Liver (tissue), 9 donors: ENCODE measurements around the gene TAC3. TPM values are rescaled to one million over a fixed set of nuclear protein-coding genes. Genes with fewer than 3 reads are reported as not detected.

Source experiments
- DNase-seq: peaks from one replicate; pipeline ENCODE4 v3.0.0-alpha.2; 2017; ENCODE audit warnings: low spot score
- H3K27ac ChIP-seq, 2 donors: one replicate each; pipeline ENCODE4 v1.7.0; 2013; ENCODE audit warnings: inconsistent platforms in 2 of 2, low read length in 2 of 2, control low read depth in 1 of 2, low read depth in 1 of 2, mild to moderate bottlenecking in 1 of 2
- H3K27me3 ChIP-seq, 4 donors: one replicate each; pipeline versions ENCODE4 v1.6.1 to v1.7.0; 2013; ENCODE audit warnings: low read length in 3 of 4, inconsistent platforms in 1 of 4, mild to moderate bottlenecking in 1 of 4, moderate library complexity in 1 of 4; ENCODE audit not compliant: control insufficient read depth in 4 of 4, insufficient read depth in 4 of 4
- H3K36me3 ChIP-seq, 4 donors: one replicate each; pipeline versions ENCODE4 v1.6.1 to v1.7.0; 2013; ENCODE audit warnings: low read length in 3 of 4, mild to moderate bottlenecking in 3 of 4, low read depth in 1 of 4, moderate library complexity in 1 of 4; ENCODE audit not compliant: control insufficient read depth in 4 of 4, insufficient read depth in 3 of 4
- H3K4me1 ChIP-seq, 4 donors: one replicate each; pipeline versions ENCODE4 v1.6.1 to v1.7.0; 2013; ENCODE audit warnings: low read length in 3 of 4, mild to moderate bottlenecking in 3 of 4, moderate library complexity in 1 of 4; ENCODE audit not compliant: control insufficient read depth in 4 of 4, insufficient read depth in 4 of 4
- H3K4me3 ChIP-seq, 3 donors: one replicate each; pipeline versions ENCODE4 v1.6.1 to v1.7.0; 2013; ENCODE audit warnings: low read length in 3 of 3, control low read depth in 1 of 3, low read depth in 1 of 3, mild to moderate bottlenecking in 1 of 3
- H3K9ac ChIP-seq, 2 donors: one replicate each; pipeline ENCODE4 v1.7.0; 2013; ENCODE audit warnings: low read length in 2 of 2, mild to moderate bottlenecking in 2 of 2, moderate library complexity in 2 of 2, control low read depth in 1 of 2, low read depth in 1 of 2
- H3K9me3 ChIP-seq, 4 donors: one replicate each; pipeline versions ENCODE4 v1.6.1 to v1.7.0; 2013; ENCODE audit warnings: low read length in 3 of 4; ENCODE audit not compliant: control insufficient read depth in 4 of 4
- ATF3 ChIP-seq: IDR thresholded peaks from 2 replicates; pipeline ENCODE4 v1.6.1; 2016; ENCODE audit warnings: antibody characterized with exemption
- EGR1 ChIP-seq, 2 donors: IDR thresholded peaks; 2 replicates each; pipeline ENCODE4 v1.6.1; 2016 to 2018; ENCODE audit warnings: antibody characterized with exemption in 2 of 2, low read depth in 2 of 2
- FOXA1 ChIP-seq: IDR thresholded peaks from 2 replicates; pipeline ENCODE4 v1.6.1; 2016; ENCODE audit warnings: antibody characterized with exemption
- FOXA2 ChIP-seq: IDR thresholded peaks from 2 replicates; pipeline ENCODE4 v1.6.1; 2016; ENCODE audit warnings: antibody characterized with exemption
- GABPA ChIP-seq, 2 donors: IDR thresholded peaks in 1 of 2; conservative IDR thresholded peaks in 1 of 2; 2 replicates each; pipeline ENCODE4 v1.6.1; 2016; ENCODE audit warnings: antibody characterized with exemption in 2 of 2, mild to moderate bottlenecking in 1 of 2, moderate library complexity in 1 of 2
- HNF4A ChIP-seq, 2 donors: conservative IDR thresholded peaks; 2 replicates each; pipeline ENCODE4 v1.6.1; 2016; ENCODE audit warnings: antibody characterized with exemption in 2 of 2, mild to moderate bottlenecking in 2 of 2
- HNF4G ChIP-seq: IDR thresholded peaks from 2 replicates; pipeline ENCODE4 v1.6.1; 2016; ENCODE audit warnings: antibody characterized with exemption
- JUND ChIP-seq, 2 donors: IDR thresholded peaks; 2 replicates each; pipeline ENCODE4 v1.6.1; 2016; ENCODE audit warnings: antibody characterized with exemption in 2 of 2
- MAX ChIP-seq: IDR thresholded peaks from 2 replicates; pipeline ENCODE4 v1.6.1; 2016; ENCODE audit warnings: antibody characterized with exemption
- NR2F2 ChIP-seq: IDR thresholded peaks from 2 replicates; pipeline ENCODE4 v1.6.1; 2016; ENCODE audit warnings: antibody characterized with exemption
- RAD21 ChIP-seq, 2 donors: IDR thresholded peaks; 2 replicates each; pipeline ENCODE4 v1.6.1; 2016; ENCODE audit warnings: antibody characterized with exemption in 2 of 2, mild to moderate bottlenecking in 2 of 2
- REST ChIP-seq: IDR thresholded peaks from 2 replicates; pipeline ENCODE4 v1.6.1; 2016; ENCODE audit warnings: antibody characterized with exemption, mild to moderate bottlenecking
- RXRA ChIP-seq, 2 donors: IDR thresholded peaks; 2 replicates each; pipeline ENCODE4 v1.6.1; 2017 to 2018; ENCODE audit warnings: antibody characterized with exemption in 2 of 2, mild to moderate bottlenecking in 1 of 2
- SP1 ChIP-seq: IDR thresholded peaks from 2 replicates; pipeline ENCODE4 v1.6.1; 2018; ENCODE audit warnings: antibody characterized with exemption, mild to moderate bottlenecking
- TAF1 ChIP-seq: conservative IDR thresholded peaks from 2 replicates; pipeline ENCODE4 v1.6.1; 2016; ENCODE audit warnings: antibody characterized with exemption, mild to moderate bottlenecking
- YY1 ChIP-seq: IDR thresholded peaks from 2 replicates; pipeline ENCODE4 v1.6.1; 2016; ENCODE audit warnings: antibody characterized with exemption, mild to moderate bottlenecking
- WGBS: extraction: QIAGEN DNeasy Blood & Tissue Kit; methylation state at CpG from one replicate; pipeline ENCODE4 v1.1.7; 2013; 5-methylcytosine and 5-hydroxymethylcytosine counted together
- polyA plus RNA-seq, 2 donors: library from polyadenylated mRNA; stranded (reverse) in 1 of 2; unstranded in 1 of 2; fragments of 200-250 nt in 1 of 2; fragments of >200 nt in 1 of 2; fragmentation: Nextera tagmentation in 1 of 2; extraction: Ambion mirVana in 1 of 2; gene quantifications; one replicate each; pipeline versions ENCODE4 v1.2.1 to v1.2.3, GENCODE V29; 2013 to 2015
- total RNA-seq, 2 donors: library from RNA; depleted of rRNA; stranded (reverse); fragments of >200 nt; gene quantifications; one replicate each; pipeline ENCODE4 v1.2.3, GENCODE V29; 2014
- TF ChIP-seq, protein P1 (sequence below): fragments of 150-350 bp; IDR thresholded peaks from 2 replicates; pipeline ENCODE4 v1.5.1; 2017; ENCODE audit warnings: improper control_type of control experiment, low read depth, low read length; ENCODE audit not compliant: missing input control
- TF ChIP-seq, protein P2 (sequence below): IDR thresholded peaks from 2 replicates; pipeline ENCODE4 v1.6.1; 2016; ENCODE audit warnings: antibody characterized with exemption
- donor health status: healthy.
- donor health status: healthy.
- donor health status: healthy.
- donor health status: healthy.
- donor health status: healthy.

The TAC3 gene
- total and polyA plus RNA-seq, 4 donors = not detected

DNA sequence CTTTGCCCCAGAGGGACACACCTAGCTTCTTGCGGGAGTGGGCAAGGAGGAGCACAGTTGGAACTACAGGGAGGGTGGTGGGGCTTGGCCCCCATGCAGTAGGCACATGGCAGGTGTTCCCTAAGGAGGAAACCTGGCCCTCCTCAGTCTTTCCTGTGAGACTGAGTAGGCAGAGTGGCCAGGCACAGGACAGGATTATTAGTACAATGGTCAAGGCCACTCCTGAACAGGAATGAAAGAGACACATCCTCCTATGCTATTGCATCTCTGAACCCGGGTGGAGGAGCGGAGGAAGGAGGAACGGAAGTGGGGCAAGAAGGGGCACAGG is 32.8 kb upstream of the TAC3 start:
- Histone ChIP-seq H3K9ac (no peak overlapping the region), H3K4me3 (no peak overlapping the region), H3K27me3 (no peaks in the 10 kb centered on the region), H3K27ac (no peak overlapping the region), H3K4me1 (no peaks in the 10 kb centered on the region), H3K9me3 (no peaks in the 10 kb centered on the region), H3K36me3 (no peaks in the 10 kb centered on the region)
- WGBS = 69% methylated on average over 4 of the region's 4 CpGs
- no peak for TF ChIP-seq FOXA1
- no peak for DNase-seq

GRCh38 chr12:57048423-57049118 is 32.2 kb upstream of the TAC3 start:
- Histone ChIP-seq H3K4me1 (no peaks in the 10 kb centered on the region), H3K4me3 (no peak overlapping the region), H3K27me3 (no peaks in the 10 kb centered on the region), H3K36me3 (no peaks in the 10 kb centered on the region), H3K9me3 (no peaks in the 10 kb centered on the region), H3K27ac (no peak overlapping the region), H3K9ac (no peak overlapping the region)
- WGBS = 97% methylated on average over 1 of the region's 1 CpG
- DNase-seq = no peak
- TF ChIP-seq RXRA (IDR thresholded peaks at IDR 0.05) (no peak), GABPA (IDR thresholded peaks at IDR 0.05 in 1 of 2, conservative IDR thresholded peaks at IDR 0.05 in 1 of 2) (no peak), FOXA1 (no peak), FOXA2 (no peak), TAF1 (no peak), JUND (IDR thresholded peaks at IDR 0.05) (no peak), HNF4A (conservative IDR thresholded peaks at IDR 0.05) (no peak), HNF4G (no peak), MAX (no peak), SP1 (no peak), YY1 (no peak), REST (no peak), EGR1 (IDR thresholded peaks at IDR 0.05; ENCODE audit: low read depth in 2 of 2) (no peak), RAD21 (IDR thresholded peaks at IDR 0.05) (no peak), NR2F2 (no peak), ATF3 (no peak)
- TF ChIP-seq, protein P1, sequence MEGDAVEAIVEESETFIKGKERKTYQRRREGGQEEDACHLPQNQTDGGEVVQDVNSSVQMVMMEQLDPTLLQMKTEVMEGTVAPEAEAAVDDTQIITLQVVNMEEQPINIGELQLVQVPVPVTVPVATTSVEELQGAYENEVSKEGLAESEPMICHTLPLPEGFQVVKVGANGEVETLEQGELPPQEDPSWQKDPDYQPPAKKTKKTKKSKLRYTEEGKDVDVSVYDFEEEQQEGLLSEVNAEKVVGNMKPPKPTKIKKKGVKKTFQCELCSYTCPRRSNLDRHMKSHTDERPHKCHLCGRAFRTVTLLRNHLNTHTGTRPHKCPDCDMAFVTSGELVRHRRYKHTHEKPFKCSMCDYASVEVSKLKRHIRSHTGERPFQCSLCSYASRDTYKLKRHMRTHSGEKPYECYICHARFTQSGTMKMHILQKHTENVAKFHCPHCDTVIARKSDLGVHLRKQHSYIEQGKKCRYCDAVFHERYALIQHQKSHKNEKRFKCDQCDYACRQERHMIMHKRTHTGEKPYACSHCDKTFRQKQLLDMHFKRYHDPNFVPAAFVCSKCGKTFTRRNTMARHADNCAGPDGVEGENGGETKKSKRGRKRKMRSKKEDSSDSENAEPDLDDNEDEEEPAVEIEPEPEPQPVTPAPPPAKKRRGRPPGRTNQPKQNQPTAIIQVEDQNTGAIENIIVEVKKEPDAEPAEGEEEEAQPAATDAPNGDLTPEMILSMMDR = no peak
- TF ChIP-seq, protein P2, sequence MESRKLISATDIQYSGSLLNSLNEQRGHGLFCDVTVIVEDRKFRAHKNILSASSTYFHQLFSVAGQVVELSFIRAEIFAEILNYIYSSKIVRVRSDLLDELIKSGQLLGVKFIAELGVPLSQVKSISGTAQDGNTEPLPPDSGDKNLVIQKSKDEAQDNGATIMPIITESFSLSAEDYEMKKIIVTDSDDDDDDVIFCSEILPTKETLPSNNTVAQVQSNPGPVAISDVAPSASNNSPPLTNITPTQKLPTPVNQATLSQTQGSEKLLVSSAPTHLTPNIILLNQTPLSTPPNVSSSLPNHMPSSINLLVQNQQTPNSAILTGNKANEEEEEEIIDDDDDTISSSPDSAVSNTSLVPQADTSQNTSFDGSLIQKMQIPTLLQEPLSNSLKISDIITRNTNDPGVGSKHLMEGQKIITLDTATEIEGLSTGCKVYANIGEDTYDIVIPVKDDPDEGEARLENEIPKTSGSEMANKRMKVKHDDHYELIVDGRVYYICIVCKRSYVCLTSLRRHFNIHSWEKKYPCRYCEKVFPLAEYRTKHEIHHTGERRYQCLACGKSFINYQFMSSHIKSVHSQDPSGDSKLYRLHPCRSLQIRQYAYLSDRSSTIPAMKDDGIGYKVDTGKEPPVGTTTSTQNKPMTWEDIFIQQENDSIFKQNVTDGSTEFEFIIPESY = no peak
